ENCODE data around the gene CDKN2B-AS1. TPM values are rescaled to one million over a fixed set of nuclear protein-coding genes. Genes with fewer than 3 reads are reported as not detected.

Gene CDKN2B-AS1
- polyA plus RNA-seq, 1 experiment, result 2.8 TPM

GRCh38 chr9:22005021-22005701 lies 10.6 kb downstream of the CDKN2B-AS1 start:
- CTCF ChIA-PET, result interaction anchor here (1.0 kb wide), 1 partner anchor 234 kb away, joined by 3 read pairs; no protein-coding TSS in a partner anchor

GRCh38 chr9:22005702-22006606 lies 11.4 kb downstream of the CDKN2B-AS1 start:
- H3K4me3 ChIP-seq (ENCODE audit: low read depth, low read length), result peak overlapping the region; percentile 52
- H3K27ac ChIP-seq (ENCODE audit: low read depth, low read length), result peak overlapping the region; percentile 33
- H3K9me3 ChIP-seq (ENCODE audit: control insufficient read depth, insufficient read depth, low read length), result no peaks in the 10 kb centered on the region
- no peaks in the 10 kb centered on the region for H3K27me3 ChIP-seq (ENCODE audit: control insufficient read depth, insufficient read depth, low read length)
- 0 out of 2 replicates have a peak, but pooled peaks have one; percentile 2 for TF ChIP-seq CTCF (IDR thresholded peaks at IDR 0.05; ENCODE audit: low read depth, low read length)
- CTCF ChIA-PET, result interaction anchor here (3.5 to 6.4 kb wide), 4 partner anchors 14 to 232 kb away, joined by 69 to 192 read pairs (median 128); partner anchors contain the start of genes CDKN2A and CDKN2B-AS1
- POLR2A ChIA-PET, result no interaction called here
- no peak for DNase-seq (ENCODE audit: low read depth, low spot score)

More at GRCh38 chr9:22005021-22005701, 10.6 kb downstream of the CDKN2B-AS1 start:
- no peak for DNase-seq (ENCODE audit: low read depth, low spot score)
- POLR2A ChIA-PET, result no interaction called here
- H3K27ac ChIP-seq (ENCODE audit: low read depth, low read length), result peak overlapping the region; percentile 33
- peak overlapping the region; percentile 52 for H3K4me3 ChIP-seq (ENCODE audit: low read depth, low read length)
- no peaks in the 10 kb centered on the region for H3K27me3 ChIP-seq (ENCODE audit: control insufficient read depth, insufficient read depth, low read length)
- no peaks in the 10 kb centered on the region for H3K9me3 ChIP-seq (ENCODE audit: control insufficient read depth, insufficient read depth, low read length)
- TF ChIP-seq CTCF (IDR thresholded peaks at IDR 0.05; ENCODE audit: low read depth, low read length), result peak; percentile 25; the same call in 1 of the 2 replicates

GRCh38 chr9:22008384-22008716 lies 13.8 kb downstream of the CDKN2B-AS1 start:
- H3K27me3 ChIP-seq (ENCODE audit: control insufficient read depth, insufficient read depth, low read length), result no peaks in the 10 kb centered on the region
- no peak for DNase-seq (ENCODE audit: low read depth, low spot score)
- no peaks in the 10 kb centered on the region for H3K9me3 ChIP-seq (ENCODE audit: control insufficient read depth, insufficient read depth, low read length)
- H3K4me3 ChIP-seq (ENCODE audit: low read depth, low read length), result peak overlapping the region; percentile 83
- no peak overlapping the region for H3K27ac ChIP-seq (ENCODE audit: low read depth, low read length)
- POLR2A ChIA-PET, result interaction anchor here (0.9 to 2.6 kb wide), 14 partner anchors 14 to 235 kb away, joined by 3 to 15 read pairs (median 4); partner anchors contain the start of genes CDKN2A, CDKN2B-AS1 and MTAP
- CTCF ChIA-PET, result interaction anchor here (0.6 to 6.4 kb wide), 84 partner anchors 8 to 773 kb away, joined by 3 to 192 read pairs (median 5); partner anchors contain the start of genes CDKN2A and CDKN2B-AS1
- no peak for TF ChIP-seq CTCF (IDR thresholded peaks at IDR 0.05; ENCODE audit: low read depth, low read length)

- no peaks in the 10 kb centered on the region for H3K9me3 ChIP-seq (ENCODE audit: control insufficient read depth, insufficient read depth, low read length)
- CTCF ChIA-PET, result interaction anchor here (0.6 to 6.4 kb wide), 75 partner anchors 8 to 773 kb away, joined by 3 to 192 read pairs (median 5); partner anchors contain the start of genes CDKN2A and CDKN2B-AS1
- H3K27ac ChIP-seq (ENCODE audit: low read depth, low read length), result peak within 1 kb of the TSS; percentile 95
- peak within 1 kb of the TSS; percentile 83 for H3K4me3 ChIP-seq (ENCODE audit: low read depth, low read length)
- peak; percentile 86 for TF ChIP-seq CTCF (IDR thresholded peaks at IDR 0.05; ENCODE audit: low read depth, low read length)
- peak; percentile 92 for DNase-seq (ENCODE audit: low read depth, low spot score)
- no peaks in the 10 kb centered on the region for H3K27me3 ChIP-seq (ENCODE audit: control insufficient read depth, insufficient read depth, low read length)
- POLR2A ChIA-PET, result interaction anchor here (0.6 to 2.6 kb wide), 20 partner anchors 11 to 235 kb away, joined by 3 to 15 read pairs (median 4); partner anchors contain the start of genes CDKN2A, CDKN2B-AS1 and MTAP
Observed at GRCh38 chr9:22008717-22009505, 14.3 kb downstream of the CDKN2B-AS1 start, which contains the start of gene CDKN2B. Gene CDKN2B (minus strand): TSS chr9:22009305. CDS start chr9:22008953, 352 bp downstream.
